Osteocyte (in vitro differentiated cells): ENCODE data around the gene TAF15. TPM values are rescaled to one million over a fixed set of nuclear protein-coding genes. Genes with fewer than 3 reads are reported as not detected.
A peak's percentile ranks its signal among the peaks of the same experiment; 100 is the strongest.

Experiments
- DNase-seq: peaks from one replicate; pipeline ENCODE4 v3.0.0; 2021; ENCODE audit warnings: mixed read lengths; ENCODE audit not compliant: unreplicated experiment; ENCODE audit errors: extremely low spot score
- H3K27ac Mint-ChIP-seq: one replicate; pipeline ENCODE4 v1.8.0; 2021; ENCODE audit warnings: mild to moderate bottlenecking, mixed read lengths; ENCODE audit not compliant: unreplicated experiment
- H3K27me3 Mint-ChIP-seq: one replicate; pipeline ENCODE4 v1.8.0; 2021; ENCODE audit warnings: mixed read lengths; ENCODE audit not compliant: unreplicated experiment
- H3K36me3 Mint-ChIP-seq: one replicate; pipeline ENCODE4 v1.8.0; 2021; ENCODE audit warnings: mixed read lengths; ENCODE audit not compliant: unreplicated experiment
- H3K4me1 Mint-ChIP-seq: one replicate; pipeline ENCODE4 v1.8.0; 2021; ENCODE audit warnings: mixed read lengths; ENCODE audit not compliant: unreplicated experiment
- H3K4me3 Mint-ChIP-seq: one replicate; pipeline ENCODE4 v1.8.0; 2021; ENCODE audit warnings: mild to moderate bottlenecking, moderate library complexity, mixed read lengths; ENCODE audit not compliant: unreplicated experiment
- H3K9me3 Mint-ChIP-seq: one replicate; pipeline ENCODE4 v1.8.0; 2021; ENCODE audit warnings: mixed read lengths; ENCODE audit not compliant: unreplicated experiment
- total RNA-seq: library from RNA; stranded (reverse); gene quantifications from 2 replicates; pipeline ENCODE4 v1.2.1, GENCODE V29; 2021
- TF ChIP-seq, protein P1 (sequence below): fragments of 200-600 bp; sonication (generic); IDR thresholded peaks from 2 replicates; pipeline ENCODE4 v1.5.0; 2021; ENCODE audit warnings: antibody characterized with exemption, mild to moderate bottlenecking, moderate library complexity

The TAF15 gene
- total RNA-seq, 1 donor from 2014 or later: 157 TPM

DNA sequence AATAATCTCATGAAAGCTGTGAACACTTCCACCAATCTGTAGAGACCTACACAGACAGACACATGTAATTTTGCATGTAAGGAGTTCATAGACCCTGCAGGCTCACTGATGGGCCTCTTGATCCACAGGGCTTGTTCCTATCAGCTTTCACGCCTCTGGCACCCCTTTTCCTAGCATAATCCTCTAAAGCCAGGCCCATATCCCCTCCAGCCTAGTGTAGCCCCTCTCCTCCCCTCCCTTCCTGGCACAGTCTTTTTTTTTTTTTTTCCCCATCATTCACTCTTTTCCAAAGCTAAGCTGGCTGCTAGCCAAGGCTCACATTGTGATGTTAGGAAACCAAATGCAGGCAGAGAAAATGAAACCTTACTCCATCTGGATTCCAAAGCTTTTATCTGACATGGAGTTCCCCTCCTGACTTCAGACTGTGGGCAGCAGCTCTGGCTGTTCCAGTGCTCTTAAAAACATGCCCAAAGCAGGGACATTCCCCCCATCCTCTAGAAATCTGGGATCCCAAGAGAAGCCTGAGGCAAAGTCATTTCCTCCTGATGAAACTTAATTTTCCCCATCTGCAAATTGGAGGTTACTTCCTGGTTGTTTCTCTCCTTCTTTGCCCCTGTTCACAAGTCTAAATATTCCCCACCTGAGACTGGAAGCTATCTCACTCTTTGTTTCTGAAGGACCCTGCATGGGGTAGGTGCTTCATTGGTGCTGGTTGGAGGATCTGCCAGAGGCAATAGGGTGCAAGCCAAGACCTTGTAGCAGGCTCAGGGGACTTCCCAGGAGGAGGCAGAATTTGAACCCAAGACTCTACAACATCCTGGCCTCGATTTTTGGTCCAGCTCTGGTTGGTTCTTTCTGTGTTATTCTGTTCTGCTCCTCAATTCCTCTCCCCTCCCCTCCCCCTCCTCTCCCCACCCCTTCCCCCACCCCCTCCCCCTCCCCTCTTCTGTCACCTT lies 80.8 kb downstream of the TAF15 start:
- H3K4me3 Mint-ChIP-seq: no peak overlapping the region
- DNase-seq: no peak
- peak overlapping the region; percentile 77 for H3K27ac Mint-ChIP-seq
- H3K36me3 Mint-ChIP-seq: no peaks in the 10 kb centered on the region
- TF ChIP-seq, protein P1, sequence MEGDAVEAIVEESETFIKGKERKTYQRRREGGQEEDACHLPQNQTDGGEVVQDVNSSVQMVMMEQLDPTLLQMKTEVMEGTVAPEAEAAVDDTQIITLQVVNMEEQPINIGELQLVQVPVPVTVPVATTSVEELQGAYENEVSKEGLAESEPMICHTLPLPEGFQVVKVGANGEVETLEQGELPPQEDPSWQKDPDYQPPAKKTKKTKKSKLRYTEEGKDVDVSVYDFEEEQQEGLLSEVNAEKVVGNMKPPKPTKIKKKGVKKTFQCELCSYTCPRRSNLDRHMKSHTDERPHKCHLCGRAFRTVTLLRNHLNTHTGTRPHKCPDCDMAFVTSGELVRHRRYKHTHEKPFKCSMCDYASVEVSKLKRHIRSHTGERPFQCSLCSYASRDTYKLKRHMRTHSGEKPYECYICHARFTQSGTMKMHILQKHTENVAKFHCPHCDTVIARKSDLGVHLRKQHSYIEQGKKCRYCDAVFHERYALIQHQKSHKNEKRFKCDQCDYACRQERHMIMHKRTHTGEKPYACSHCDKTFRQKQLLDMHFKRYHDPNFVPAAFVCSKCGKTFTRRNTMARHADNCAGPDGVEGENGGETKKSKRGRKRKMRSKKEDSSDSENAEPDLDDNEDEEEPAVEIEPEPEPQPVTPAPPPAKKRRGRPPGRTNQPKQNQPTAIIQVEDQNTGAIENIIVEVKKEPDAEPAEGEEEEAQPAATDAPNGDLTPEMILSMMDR: no peak
- H3K27me3 Mint-ChIP-seq: no peaks in the 10 kb centered on the region
- H3K9me3 Mint-ChIP-seq: no peaks in the 10 kb centered on the region
- peaks cover 25% of the 10 kb centered on the region for H3K4me1 Mint-ChIP-seq

- Mint-ChIP-seq H3K4me1 (peaks cover 25% of the 10 kb centered on the region), H3K36me3 (no peaks in the 10 kb centered on the region), H3K4me3 (no peak overlapping the region), H3K27me3 (no peaks in the 10 kb centered on the region), H3K9me3 (no peaks in the 10 kb centered on the region), H3K27ac (no peak overlapping the region)
- no peak for DNase-seq
- TF ChIP-seq, protein P1: no peak
Measured at GRCh38 chr17:35890774-35891155, 81.5 kb downstream of the TAF15 start.

GRCh38 chr17:35891269-35891668 lies 82.0 kb downstream of the TAF15 start:
- Mint-ChIP-seq H3K27me3 (no peaks in the 10 kb centered on the region), H3K4me1 (peaks cover 25% of the 10 kb centered on the region), H3K27ac (no peak overlapping the region), H3K4me3 (no peak overlapping the region), H3K9me3 (no peaks in the 10 kb centered on the region), H3K36me3 (no peaks in the 10 kb centered on the region)
- TF ChIP-seq, protein P1: no peak
- no peak for DNase-seq

DNA sequence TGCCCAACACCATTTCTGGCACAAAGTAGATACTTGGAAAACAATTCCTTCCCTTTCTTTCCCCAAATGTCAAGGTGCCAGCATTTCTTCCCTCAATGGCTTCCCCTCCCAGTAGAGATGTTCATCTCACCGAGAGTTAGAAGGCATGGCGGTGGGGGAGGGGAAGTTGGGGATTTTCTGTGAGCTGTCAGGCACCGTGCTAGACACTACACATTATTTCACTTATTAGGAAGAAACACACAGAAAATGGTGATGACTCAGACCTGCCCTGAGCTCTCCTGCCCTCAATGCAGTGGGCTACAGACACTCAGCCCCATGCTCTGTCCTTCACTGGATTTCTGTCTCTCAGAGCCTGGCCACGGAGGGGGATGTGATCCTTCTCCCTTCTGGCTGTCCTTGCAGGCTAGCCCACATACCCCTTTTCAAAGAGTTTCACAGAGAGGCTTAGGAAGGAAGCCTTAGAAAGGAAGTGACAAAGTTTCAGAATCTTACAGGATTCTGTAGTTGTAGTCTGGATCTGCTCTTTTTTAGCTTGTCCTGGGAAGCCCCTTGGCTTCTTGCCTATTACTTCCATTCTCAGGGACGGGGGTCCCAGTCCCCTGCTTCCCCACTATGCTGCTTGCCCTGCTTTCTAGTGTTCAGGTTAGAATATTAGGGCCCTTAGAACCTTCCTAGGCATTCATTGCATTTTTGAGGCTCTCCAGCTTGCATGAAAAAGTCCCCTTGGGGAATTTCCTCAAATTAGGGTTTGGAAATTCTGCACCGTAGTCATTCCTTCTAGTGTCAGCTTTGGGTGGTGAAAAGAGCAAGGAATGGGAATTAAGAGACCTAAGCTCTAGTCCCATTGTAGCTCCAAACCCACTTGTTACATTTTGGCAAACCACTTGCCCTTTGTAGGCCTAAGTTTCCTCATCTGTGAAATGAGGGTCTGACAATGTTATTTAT lies 83.1 kb downstream of the TAF15 start:
- no peak overlapping the region for H3K4me3 Mint-ChIP-seq
- TF ChIP-seq, protein P1: no peak
- DNase-seq: no peak
- no peaks in the 10 kb centered on the region for H3K9me3 Mint-ChIP-seq
- H3K27me3 Mint-ChIP-seq: no peaks in the 10 kb centered on the region
- H3K27ac Mint-ChIP-seq: peak overlapping the region; percentile 44
- H3K4me1 Mint-ChIP-seq: peaks cover 25% of the 10 kb centered on the region
- no peaks in the 10 kb centered on the region for H3K36me3 Mint-ChIP-seq
